Stimulated activated CD4-positive, alpha-beta T cell treated with anti-CD3 and anti-CD28 coated beads, Interleukin-1b, Interleukin-23, amount 100 ng/mL, for 24 hours (primary cell): ENCODE data around the gene CISD3.

ENCODE experiments used
- DNase-seq, 4 experiments: peaks; one replicate each; pipeline ENCODE4 v3.0.0-alpha.2; 2020; ENCODE audit warnings: low read depth in 4 of 4, low spot score in 1 of 4

The CISD3 gene

GRCh38 chr17:38766341-38766740, 36.2 kb downstream of the CISD3 start:
- no peak for DNase-seq

GRCh38 chr17:38768417-38768816, 38.3 kb downstream of the CISD3 start:
- no peak for DNase-seq

GRCh38 chr17:38773258-38773657, 43.1 kb downstream of the CISD3 start:
- no peak for DNase-seq

DNA sequence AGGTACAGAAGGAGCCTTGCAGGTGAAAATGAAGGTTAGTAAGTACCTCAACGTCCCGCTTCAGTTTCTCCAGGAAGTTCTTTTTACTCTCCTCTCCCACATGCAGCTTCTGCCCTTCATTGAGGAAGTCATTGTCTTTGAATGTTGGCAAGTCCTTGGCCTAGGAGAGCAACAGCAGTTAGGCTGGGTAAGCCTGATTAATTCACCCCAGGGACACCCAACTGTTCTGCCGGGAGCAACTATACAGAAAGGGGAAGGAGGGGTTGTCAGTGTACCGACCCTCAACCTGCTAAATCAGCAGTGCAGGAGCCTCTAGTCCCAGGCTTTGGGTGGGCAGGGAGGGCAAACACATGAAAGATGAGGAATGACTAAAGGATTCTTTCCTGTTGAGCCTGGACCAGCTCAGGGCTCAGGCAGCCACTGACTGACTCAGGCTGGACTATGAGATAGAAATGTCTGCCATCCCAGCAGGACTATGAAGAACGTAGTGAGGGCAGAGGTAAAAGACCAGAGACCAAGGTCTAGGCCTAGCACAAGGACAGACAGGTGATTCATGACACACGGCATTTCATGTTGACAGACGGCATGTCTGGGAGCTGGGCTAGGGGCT, 47.6 kb downstream of the CISD3 start:
- DNase-seq = no peak

GRCh38 chr17:38779965-38780752, 50.0 kb downstream of the CISD3 start:
- no peak for DNase-seq

DNA sequence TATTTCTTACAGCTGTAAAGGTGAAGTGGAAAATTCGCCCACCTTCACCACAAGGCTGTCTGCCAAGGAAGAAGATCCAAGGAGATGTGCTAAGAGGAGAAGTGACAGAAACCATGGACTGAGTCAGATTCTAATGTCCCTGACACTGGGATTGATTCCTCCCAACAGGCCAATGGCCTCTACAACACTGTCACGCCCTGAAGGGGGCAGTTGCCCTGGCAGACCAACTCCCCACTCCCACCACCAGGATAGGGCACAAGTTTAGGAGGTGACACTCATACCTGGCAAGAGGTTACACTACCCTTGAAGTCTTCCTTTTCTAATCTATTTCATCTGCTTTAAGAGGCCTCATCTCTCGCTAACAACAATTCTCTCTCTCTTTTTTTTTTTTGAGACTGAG, 53.1 kb downstream of the CISD3 start:
- DNase-seq = no peak
